ENCODE measurements around the gene AFF3.

GRCh38 chr2:100186126-100186525 is 43.7 kb upstream of the AFF3 start:
- no peak for TF ChIP-seq REST (IDR thresholded peaks at IDR 0.05; ENCODE audit: insufficient read depth in 1 of 2, low read depth in 2 of 2, low read length in 2 of 2)
- no peak for TF ChIP-seq POLR2AphosphoS5 (IDR thresholded peaks at IDR 0.05; ENCODE audit: low read depth, low read length)

Measured in PFSK-1 (cell line).